HG03108 (cell line): ENCODE results near the gene NOS1AP.

Experiments
- ATAC-seq: cut with Tn5 transposase; IDR thresholded peaks from one replicate; pipeline ENCODE4 v1.9.1; 2021; ENCODE audit warnings: moderate library complexity; ENCODE audit not compliant: unreplicated experiment

The NOS1AP gene

DNA sequence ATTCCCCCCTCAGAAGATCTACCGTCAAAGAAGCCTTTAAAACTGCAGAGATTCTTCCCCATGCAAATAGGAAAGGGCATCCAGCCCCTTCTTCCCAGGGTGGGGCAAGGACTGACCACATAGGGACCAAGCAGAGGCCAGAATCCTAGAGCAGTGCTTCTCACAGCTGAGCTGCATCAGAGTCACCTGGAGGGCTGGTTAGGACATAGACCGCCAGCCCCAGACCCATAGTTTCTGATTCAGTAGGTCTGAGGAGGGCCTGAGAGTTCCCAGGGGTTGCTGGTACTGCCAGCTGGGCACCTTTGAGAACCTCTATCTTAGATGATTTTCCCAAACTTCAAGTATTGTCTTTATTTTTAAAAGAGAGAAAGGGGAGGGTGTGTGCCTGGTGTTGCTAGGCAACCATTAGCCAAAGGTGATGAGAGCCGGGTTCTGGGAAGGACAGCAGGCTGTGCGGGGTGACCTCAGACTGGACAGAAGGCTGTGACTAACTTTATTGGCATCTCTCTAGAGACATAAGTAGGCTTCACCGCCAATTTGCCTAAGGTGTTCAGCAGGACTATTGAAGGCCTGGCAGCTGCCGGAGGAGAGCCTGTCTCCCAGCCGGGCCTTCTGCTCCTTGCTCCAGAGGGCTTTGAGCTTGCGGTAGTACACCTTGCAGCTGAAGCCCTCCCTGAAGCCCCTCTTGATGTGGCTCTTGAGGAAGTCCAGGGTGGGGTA is 304.2 kb downstream of the NOS1AP start:
- no peak for ATAC-seq

DNA sequence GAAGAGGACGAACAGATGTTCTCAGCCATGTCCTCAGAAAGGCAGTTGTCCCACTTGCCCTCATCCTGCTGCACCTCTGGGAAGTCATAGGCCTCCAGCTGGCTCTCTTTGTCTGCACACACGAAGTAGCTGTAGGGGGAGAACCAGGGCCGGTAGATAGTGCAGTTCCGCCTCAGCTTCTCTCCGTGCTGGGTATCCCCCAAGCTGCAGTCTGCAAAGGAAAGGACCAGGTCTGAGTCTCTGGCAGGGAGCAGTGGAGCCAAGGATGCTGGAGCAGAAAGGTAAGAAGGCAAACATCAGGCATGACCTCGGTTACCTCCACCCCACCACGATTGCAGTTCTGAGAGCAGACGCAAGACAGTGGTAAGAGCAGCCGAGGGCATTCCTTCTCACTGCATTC is 304.9 kb downstream of the NOS1AP start:
- ATAC-seq, result no peak

DNA sequence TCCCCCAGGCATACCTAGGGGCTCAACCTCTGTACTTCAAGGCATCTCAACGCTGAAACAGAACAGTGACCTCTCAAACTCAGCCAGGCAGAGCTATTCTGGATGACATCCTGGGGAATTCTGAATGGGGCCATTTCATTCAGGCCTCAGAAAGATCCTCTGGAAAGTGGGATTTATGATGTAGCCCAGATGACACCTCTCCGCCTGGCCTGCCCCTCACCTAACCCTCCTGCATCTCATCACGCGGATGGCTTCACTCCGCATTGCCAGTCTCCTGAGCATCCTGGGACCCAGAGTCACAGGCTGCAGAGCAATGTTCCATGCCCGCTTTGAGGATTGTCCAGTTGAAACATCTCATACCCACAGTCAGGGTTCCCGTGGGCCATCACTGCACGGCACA is 306.0 kb downstream of the NOS1AP start:
- ATAC-seq, result no peak

DNA sequence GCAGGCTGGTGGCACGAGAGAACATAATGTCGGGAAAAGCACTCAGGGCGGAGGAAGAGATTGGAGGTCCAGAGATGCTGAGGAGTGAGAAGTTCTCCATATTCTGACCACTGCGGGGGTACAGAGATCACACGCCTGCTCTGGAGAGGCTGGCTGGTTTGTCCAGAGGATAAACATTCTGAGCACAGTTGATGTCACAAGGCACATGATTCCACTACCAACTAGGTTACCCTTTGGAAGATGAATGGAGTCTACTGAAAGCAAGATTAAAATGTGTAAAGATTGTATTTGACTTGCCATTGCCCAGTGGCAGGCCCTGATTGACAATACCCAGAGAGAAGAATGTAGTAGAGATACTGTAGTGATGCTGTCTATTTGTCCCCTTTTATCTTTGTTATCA is 307.2 kb downstream of the NOS1AP start, which contains the start of gene SPATA46:
Gene SPATA46 (minus strand): TSS at position 164 of the 400 bp plus-strand sequence. CDS start 64 bp downstream, at position 100.
- no peak for ATAC-seq

DNA sequence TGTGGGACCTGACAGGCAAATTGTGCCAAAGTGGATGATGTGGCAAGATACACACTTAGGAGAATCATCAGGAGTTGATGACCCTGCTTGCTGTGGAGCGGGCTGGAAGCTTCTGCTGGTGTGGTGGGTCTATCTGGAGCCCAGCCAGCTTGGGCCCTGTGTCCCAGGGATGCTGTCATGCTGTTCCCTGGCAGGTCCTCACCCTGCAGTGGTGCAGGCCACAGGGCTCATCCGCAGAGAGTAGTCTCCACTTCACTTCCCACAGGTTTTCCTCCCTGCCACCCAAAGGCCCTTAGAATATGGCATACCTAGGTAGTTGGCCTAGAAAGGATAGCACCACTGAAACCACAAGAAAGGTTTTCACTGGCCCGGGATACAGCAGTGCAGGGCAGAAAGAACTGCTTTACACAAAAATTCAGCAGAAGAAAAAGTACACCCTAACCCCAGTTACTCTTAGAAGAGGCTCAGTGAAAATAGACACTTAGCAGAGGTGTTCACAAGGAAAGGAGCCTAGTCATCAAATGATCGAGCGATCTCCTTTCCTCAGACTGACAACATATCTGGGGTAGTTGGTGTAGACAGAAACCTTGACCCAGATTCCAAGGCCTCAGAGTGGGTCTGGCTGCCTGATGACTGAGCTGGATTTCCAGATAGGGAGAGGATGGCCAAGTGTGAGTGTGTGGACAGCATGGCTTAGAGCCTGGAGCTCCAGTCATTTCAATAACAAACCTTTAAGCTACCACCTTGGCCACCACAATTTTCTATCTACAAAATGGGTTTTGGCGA is 310.8 kb downstream of the NOS1AP start:
- no peak for ATAC-seq

DNA sequence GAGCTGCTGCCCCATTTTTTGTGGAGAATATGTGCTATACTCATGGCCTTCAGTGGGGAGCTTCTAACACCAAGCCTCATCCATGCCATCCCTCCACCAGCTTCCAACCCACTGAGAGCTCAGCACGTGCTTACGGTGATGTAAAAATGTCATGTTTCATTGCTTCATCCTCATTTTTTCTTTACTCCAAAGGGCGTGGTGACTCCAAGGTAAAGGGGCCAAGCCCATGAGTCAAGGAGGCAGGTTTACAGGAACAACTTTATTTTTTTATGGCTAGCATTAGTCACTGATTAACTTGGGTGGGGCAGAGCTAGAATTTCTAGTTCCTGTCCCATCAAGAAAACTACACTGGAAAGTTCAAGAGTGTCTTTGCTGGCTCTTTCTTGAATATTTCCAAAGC is 311.9 kb downstream of the NOS1AP start, which contains the start of gene C1orf226:
Gene C1orf226 (plus strand): TSS at position 346 of the 400 bp plus-strand sequence. CDS start 174 bp downstream, outside the sequence.
- ATAC-seq, result no peak

DNA sequence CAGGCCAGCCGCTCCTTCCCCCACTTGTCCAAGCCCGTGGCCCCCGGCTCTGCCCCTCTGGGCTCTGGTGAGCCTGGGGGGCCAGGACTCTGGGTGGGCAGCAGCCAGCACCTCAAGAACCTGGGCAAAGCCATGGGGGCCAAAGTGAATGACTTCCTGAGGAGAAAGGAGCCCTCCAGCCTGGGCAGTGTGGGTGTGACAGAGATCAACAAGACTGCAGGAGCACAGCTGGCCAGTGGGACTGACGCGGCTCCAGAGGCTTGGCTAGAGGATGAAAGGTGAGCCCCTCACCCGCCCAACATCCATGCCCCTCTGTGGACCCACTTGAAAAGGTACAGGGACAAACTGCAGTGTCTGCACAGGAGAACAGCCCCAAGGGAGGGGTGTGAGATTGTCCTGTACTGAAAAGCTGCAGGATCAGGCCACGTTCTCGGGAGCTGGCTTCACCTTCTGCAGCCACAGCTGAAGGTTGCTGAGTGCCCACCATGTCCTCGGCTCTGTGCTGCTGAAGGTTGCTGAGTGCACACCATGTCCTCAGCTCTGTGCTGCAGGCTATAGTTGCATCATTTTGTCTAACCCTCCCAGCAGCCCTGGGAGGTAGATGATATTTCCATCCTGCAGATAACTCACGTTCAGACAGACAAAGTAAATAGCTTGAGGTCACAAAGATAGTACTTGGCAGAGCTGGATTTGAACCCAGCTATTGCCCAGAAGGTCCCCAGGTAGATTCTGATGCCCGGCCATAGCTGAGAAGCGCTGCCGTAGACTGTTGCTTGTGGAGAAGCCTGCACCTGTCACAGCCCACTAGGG is 312.7 kb downstream of the NOS1AP start:
- ATAC-seq, result no peak

DNA sequence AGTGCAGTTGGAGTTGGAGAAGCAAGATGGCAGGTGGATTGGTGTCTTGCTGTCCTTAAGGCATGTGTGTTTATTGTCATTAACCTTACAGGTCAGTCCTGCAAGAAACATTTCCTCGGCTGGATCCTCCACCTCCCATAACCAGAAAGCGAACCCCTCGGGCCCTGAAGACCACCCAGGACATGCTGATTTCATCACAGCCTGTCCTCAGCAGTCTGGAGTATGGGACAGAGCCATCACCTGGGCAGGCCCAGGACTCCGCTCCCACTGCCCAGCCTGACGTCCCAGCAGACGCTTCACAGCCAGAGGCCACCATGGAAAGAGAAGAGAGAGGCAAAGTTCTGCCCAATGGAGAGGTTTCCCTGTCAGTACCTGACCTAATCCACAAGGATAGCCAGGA is 313.6 kb downstream of the NOS1AP start:
- ATAC-seq, result no peak

DNA sequence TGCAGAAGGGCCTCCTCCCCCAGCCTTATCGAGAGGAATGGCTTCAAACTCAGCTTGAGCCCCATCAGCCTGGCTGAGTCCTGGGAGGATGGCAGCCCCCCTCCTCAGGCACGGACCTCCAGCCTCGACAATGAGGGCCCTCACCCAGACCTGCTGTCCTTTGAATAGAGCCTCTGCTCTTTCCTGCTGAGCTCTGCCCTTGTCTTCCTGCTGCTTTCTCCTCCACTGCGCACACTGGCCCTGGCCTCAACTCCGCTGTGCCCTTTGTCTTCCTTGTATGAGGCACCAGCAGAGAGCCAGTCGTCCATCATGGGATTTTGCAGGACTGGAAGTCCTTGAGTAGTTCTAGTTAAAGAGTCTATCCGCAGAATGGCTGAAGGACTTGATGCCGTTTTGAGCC is 314.0 kb downstream of the NOS1AP start:
- no peak for ATAC-seq

DNA sequence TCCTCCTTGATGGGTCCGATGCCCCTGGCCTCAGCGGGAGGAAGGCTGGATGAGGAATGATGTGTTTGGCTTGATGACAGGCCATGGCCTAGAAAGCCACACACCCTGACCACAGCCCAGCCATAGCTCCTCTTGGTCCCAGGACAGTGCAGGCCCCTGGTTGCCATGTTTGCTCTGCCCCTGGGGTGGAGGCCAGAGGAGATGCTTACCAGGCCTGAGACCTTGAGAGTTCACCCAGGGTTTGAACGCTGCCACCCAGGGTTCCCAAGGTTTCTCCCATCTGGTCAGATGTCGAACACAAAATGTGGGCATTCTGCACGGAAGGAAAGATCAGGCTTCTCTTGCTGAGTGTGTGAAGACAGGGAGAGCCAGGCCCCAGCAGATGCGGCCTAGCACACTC is 314.6 kb downstream of the NOS1AP start:
- ATAC-seq, result no peak

DNA sequence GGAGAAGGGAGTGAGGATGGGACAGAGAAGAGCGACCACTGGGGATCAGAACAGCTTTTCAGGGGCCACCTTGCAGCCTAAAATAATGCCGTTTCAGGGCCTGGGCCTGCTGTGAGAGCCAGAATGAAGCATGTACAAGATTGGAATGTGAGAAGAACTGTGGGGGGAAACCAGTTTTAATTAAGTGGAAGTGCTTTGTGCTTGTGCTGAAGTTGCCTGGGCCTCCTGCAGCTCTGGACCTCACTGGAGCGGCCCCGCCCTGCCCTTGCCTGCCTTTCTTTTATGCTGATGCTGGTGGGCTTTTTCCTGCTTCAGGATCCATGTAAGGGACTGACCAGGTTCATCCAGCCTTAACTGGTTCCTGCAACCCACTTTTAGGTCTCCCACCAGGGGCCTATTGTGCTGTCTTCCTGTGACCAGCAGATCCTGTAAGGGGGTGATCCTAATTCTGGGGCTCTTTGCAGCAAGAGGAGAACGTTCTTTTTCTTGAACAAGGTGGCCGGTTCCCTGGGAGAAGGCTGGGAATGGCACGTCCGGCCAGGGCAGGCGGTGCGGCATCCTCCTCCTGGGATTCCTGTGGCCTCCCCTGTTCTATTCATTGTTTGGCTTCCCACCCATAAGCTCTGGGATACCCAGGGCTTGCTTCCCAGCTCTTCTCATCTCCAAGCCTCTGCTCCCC is 315.2 kb downstream of the NOS1AP start:
- no peak for ATAC-seq

DNA sequence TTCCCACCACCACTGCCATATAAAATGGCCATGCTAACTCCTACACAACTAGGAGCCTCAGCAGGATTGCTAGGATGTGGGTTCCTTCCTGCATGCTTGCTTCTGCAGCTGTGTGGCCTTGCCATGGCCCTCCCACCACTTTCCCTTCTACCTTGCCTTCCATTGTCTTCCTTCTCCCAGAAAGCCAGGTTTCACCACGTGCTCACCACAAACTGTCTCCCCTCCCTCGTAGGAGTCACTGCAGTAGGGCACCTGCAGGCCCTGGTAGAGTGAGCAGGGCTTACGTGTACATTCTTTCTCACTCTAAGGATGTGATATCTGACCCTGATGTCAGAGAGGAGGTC is 315.8 kb downstream of the NOS1AP start:
- no peak for ATAC-seq

DNA sequence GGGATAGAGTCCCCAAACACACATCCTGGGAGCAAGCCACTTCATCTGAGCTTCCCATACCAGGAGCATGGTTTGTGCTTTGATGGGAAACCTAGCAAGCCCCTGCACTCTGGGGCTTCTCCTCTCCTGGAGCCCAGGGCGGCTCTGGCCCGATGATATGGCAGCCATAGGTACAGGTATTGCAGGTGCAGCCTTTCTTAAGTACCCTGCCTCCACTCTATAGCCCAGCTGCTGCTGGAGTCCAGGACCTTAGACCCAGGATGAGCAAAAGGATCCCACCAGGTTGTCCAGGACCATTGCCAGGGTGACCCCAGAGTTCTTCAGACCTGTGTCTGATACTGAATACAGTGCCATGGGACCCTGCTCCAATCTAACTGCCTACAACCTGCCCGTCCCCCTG is 316.2 kb downstream of the NOS1AP start:
- no peak for ATAC-seq

DNA sequence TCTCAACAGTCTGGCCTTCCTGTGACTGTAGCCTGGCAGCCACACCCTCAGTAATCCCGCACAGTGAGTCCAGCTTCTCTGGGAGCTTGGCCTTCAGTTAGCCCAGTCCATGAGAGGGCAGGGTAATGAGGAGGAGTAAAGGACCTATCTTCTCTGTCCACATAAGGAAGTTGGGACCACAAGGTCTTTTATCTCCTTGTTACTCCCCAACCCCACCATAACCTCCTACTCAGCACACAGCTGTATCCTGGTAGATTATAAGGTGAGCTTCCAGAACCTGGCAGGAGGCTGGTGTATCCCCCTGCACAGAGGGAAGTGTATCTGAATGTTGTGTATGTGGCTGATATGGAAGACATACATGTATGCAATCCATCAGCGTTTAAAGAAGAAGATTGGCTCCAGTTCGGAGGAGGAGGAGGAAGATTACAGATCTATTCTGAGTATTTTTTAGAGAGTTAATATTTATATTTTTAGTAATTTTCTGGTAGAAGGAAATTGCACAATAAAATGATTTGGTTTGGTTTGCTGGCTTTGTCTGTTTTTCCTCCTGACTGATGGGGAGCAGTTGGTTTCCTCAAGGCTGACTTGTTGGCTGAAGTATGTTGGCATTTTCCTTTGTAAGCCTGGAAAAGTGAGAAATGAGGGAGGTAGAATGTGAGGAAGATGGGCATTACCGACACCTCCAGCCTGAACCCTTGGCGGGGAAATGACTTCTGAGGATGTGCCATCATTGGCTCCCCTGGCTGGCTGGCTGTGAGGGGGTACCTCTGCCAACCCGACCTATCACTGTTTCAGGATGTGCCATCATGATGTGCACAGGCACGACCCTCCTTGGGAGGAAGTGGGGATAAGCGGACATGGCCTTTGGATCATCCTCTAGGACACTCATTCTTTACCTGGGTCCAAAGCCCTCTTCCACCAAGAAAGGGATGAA is 317.1 kb downstream of the NOS1AP start:
- ATAC-seq, result no peak

DNA sequence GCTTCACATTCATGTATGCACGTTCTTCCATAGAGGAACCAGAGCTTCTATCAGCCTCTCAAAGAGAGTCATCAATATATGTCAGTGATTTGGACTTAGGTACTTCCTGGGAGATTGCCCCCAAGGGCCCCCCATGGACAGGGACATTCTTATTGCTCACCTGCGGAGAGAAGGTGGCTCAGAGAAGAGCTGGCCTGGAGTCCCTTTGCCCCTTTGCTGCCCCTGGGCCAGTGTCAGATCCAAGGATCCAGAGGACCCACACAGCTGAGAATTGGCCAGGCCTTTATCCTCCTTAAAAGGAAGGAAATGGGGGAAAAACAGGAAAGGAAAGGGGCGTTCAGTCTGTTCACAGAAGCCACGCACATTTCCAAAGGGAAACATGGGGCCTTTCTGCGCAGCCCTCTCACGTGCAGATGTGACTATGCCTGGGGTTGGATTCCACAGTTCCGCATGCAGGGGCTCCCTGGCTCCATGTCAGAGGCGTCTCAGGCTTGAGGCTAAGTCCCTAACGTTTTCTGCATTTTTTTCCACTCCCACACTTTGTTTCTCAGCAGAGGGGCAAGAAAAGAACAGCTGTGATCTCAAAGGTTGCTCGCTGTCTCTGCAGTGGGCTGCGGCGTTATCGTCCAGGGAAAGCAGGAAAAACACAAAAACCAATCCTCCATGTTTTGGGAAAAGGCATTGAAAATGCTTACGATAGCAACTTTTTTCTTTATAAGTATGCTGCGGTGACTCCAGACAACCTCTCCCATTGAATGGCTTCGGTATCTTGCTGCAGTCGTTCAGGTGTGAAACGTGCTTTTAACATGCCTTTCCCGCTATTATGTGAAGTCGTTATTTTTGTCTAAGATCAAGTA is 318.0 kb downstream of the NOS1AP start:
- no peak for ATAC-seq

DNA sequence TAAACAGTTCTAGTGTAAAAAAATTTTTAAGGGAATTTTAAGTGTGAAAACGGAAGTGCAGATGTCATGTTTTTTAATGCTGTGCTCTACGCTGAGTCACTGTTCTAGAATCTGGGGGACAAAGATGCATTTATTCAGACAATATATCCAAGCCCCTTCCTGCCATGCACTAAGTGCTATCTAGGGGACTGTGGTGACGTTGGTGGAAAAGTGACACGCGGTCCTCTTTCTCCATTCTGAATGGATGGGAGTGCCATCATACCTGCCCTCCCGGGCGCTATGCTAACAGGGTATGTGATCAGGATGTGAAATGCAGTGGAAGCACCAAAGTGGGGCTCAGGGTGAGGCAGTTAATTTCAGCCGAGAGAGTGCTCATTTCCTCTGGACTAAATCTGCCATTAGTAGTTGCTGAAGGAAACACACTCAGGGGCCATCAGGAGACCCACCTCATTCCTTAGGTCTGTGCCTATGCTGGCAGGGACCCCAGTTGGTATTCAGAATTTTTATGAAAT is 318.6 kb downstream of the NOS1AP start:
- no peak for ATAC-seq

DNA sequence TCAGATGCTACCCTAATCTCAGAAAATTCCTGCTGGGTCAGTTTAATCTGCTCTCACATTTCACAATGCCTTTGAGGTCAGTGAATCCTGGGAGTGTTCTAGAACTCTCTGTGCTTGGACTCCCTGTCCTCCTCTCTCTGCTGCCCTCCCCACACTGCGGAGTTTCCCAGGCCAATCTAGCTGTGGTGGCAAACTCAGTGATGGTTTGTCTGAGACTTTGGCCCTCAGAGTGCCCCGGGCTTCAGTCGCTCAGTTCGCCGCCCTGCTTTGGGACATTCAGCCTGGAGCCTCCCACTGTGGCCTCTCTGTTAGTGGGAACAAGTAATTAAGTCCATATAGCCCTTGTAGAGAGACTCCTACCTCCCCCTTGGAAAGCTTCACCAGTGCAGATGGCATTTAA is 319.1 kb downstream of the NOS1AP start:
- no peak for ATAC-seq

DNA sequence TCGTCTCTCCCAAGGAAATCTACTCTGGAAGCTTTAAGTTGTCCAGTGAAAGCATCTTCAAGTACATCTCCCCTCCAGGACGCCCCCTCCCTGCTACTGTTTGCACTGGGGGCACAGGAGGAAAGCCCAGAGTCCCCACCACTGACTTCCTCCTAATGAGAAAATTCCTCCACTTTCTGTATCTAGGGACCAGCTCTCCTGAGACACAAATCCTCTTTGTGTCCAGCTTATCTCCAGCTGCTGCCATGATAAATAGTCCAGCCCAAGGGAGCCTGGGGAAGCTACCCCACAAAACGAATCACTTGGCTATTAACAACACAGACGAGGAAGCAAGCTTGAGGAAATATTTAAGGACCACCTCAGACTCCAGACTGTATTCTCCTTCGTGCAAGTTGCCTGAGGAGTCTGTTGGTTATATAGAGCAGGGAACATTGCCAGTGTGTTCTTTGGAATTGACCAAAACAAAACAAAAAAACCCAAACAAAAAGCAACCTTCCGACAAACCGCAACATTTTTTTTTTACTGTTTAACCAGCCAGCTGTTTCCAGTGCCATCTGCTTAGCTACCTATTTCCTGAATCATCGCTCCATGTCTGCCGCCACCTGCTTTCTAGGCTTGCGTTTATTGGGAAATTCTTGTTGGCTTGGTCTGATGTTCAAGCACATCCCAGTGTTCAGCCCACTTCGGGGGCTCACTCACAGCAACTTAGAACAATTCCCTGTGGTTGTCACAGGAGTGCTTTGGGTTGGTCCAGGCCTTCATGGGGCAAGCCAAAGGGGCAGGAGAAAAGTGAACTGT is 319.7 kb downstream of the NOS1AP start:
- ATAC-seq, result no peak
